CD4-positive, alpha-beta T cell treated with Interferon gamma for 1 hour (primary cell): ENCODE data around the gene DMXL1.

ENCODE experiments used
- DNase-seq: peaks from one replicate; pipeline ENCODE4 v3.0.0-alpha.2; 2020

DMXL1 gene

GRCh38 chr5:119292701-119293515, 222.0 kb downstream of the DMXL1 start:
- DNase-seq: no peak

DNA sequence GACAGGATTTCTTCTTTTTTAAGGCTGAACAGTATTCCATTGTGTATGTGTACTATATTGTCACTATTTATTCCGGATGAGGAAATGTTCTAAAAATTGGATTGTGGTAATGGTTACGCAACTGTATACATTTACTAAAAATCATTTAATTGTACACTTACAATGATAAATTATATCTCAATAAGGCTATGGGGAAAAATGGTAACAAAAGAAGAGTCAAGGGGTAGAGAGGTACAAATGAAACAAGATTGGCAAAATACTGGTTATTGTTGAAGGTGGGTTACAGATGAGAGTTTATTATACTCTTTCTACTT, 222.6 kb downstream of the DMXL1 start:
- DNase-seq: no peak
